Activated T-helper 1 cell treated with Interleukin-2 at 50 U/mL for 16 hours (primary cell): Measurements from ENCODE around the gene CFAP107.

Experiments used
- DNase-seq: peaks from one replicate; pipeline ENCODE4 v3.0.0-alpha.2; 2020; ENCODE audit warnings: low read depth

The CFAP107 gene

DNA sequence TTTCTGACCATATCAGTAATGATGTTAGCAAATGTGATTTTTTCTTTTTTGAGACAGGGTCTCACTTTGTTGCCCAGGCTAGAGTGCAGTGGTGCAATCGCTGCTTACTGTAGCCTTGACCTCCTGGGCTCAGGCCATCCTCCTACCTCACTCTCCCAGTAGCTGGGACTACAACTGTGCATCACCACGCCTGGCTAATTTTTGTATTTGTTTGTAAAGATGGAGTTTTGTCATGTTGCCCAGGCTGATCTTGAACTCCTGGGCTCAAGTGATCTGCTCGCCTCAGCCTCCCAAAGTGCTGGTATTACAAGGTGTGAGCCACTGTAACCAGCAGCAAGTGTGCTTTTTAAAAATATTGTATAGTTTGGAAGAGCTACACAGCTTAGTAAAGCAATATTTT lies 4.1 kb upstream of the CFAP107 start:
- no peak for DNase-seq

DNA sequence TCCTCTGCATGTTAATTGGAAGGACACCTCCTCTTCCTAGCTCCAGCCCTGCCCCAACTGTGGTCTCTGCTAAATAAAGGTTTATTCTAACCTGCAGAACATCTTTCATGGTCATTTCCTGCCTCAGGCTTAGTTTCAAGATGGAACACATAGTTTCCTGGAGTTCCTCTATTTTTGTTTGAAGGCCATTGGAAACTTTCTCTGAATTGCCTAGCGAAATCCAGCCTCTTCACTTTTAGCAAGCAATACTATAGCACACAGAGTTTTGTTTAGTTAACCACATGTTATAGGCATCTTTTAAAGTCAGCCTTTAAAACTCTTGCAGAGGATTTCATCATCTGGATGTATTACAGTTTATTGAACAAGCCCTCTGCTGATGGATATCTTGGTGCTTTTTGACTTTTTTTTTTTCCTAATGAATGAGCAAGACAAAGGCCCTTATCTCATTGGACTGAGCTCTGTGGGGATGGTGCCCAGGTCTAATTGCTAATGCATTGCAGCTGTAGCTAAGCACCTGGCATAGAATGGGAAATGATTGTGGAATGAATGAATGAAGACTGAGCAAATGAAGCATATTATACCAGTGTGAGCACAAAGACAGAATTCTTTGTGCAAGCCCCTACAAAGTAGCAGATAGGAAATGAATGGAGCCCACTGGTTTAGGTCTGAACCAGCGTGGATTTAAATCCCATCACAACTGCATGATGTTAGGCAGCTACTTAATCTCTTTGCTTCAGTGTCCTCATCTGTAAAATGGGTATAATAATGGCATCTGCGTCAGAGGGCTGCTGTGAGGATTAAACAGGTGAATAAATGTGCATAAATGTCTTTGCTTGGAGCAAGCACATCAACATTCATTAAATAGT lies 641 bp upstream of the CFAP107 start:
- DNase-seq: no peak

DNA sequence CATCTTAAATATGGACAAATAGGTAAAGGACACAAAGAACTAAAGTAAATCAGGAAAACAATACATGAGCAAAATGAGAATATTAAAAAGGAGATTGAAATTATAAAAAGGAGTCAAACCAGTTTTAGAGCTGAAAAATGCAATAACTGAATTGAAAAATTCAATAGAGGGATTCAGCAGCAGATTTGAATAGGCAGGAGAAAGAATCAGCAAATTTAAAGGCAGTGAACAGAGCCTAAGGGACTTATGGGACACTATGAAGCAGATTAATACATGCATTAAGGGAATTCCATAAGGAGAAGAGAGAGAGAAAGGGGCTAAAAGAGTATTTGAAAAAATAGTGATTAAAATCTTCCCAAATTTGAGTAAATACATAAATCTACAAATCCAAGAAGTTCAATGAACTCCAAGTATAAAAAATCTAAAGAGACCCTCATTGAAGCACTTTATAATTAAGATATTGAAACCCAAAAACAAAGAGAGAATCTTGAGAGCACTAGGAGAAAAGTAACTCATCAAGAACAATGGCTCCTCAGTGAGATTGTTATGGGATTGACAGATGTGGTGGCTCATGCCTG lies 2.9 kb downstream of the CFAP107 start:
- no peak for DNase-seq

DNA sequence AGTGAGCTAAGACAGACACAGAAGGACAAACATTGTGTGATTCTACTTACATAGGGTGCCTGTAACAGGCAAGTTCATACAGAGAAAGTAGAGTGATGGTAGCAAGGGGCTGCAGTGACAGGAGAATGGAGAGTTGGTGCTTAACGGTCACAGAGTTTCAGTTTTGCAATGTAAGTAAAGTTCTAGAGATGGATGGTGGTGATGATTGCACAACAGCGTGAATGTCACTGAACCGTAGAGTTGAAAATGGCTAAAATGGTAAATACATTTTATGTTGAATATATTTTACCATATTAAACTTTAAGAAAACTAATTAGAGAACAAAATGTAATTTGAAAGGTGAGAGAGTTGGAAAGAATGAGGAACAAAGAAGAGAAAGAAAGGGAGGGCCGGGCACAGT lies 8.7 kb downstream of the CFAP107 start:
- DNase-seq: no peak

DNA sequence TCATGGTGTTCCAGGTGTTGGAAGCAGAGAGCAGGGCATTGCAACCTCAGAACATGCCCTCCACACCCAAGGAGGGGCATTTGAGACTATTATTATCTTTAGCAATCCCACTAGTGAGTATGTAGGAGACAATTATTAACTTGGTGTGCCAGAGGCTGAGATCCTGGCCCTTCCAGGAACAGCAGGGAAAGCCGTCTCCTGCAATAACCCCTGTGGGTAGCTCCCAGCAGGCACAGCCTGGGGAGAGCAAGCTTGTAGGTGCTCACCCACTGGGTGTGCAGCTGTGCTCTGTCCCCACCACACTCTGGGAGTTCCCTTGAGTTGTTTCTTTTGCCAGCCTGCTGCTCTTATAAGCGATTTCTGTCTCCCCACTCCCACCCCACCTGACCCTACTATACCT lies 10.3 kb downstream of the CFAP107 start:
- DNase-seq: no peak

DNA sequence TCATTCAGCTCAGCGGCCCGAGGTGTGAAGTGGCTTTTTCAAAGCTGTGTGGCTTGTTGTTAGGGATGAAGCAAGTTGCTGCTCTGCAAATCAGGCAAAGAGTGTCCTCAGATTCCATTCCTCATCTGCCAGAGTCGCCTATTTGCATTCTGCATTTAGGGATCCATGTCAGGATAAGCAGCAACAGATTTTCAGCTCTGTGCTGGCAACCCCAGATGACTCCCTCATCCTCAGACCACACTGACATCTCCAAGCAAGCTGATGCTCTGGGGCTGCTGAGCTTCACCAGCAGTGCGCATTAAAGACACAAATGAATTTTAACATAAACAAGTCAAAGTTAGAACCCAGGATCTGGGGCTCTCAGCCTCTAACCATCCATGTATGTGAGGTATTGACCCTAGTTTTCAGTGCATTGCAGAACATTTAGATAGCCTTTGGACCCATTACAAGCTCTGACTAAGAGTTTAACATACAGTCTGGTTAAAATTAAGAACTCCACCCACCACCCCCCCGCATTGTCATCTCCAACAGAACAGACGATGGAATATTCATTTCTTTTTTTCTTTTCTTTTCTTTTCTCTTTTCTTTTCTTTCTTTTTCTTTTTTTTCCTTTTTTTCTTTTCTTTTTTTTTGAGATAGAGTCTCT lies 10.9 kb downstream of the CFAP107 start:
- DNase-seq: no peak

DNA sequence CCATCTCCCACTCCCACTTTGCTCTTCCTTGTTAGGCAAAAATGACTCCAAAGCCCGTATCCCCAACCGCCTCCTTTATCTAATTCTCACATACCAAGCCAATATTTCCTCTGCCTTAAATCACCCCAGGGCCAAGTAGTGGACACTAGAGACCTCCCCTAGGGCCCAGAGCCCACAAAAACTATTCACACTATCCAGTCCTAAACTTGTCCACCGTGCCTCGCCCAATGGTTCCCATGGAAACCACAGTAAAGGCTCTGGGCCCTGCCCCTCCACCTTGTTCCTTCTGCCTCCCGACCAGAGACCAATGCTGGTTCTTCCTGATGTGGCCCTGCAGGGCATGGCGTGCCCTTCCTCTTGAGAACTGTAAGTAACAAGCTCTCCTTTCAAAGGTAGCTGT lies 11.8 kb downstream of the CFAP107 start:
- DNase-seq: no peak

DNA sequence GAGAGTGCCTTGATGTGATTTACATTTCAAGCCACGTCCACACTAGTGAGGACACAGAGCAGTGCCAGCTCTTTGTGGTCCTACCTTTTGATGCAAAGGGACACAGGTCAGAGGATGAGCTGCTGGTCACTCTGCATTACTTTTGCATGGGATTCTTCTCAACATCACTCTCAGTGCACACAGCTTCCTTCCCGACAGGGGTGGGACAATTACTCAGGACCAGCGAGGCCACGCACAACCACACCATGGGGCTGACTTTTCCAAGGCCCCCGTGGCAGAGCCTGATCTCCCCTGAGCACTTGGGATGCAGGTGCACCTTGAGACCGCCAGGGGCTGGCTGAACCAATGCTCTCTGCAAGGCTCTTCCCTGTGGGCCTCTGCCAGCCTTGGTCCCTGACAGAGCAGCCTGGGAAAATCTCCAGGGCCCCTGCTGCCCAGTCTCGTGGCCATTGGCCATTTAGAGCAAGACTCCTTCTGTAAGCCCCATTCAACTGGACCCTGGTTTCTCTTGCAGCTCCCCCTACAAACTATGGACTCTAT lies 14.3 kb downstream of the CFAP107 start:
- no peak for DNase-seq

DNA sequence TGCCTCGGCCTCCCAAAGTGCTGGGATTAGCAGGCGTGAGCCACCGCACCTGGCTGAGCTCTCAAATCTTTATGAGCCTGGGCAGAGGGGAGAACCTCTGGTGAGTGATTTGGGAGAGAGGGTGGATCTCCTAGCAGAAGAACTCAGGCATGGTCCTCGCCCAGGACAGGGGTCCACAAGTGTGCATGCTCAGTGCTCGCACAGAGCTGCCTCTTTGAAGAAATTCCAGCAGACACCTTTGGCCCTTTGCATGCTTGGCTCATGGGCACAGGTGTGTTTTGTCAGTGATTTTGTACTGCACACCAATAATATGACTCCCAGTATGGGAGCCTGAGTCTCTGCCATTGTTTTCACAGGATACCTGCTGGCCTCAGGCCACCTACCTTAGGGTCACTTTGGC lies 15.8 kb downstream of the CFAP107 start:
- no peak for DNase-seq

DNA sequence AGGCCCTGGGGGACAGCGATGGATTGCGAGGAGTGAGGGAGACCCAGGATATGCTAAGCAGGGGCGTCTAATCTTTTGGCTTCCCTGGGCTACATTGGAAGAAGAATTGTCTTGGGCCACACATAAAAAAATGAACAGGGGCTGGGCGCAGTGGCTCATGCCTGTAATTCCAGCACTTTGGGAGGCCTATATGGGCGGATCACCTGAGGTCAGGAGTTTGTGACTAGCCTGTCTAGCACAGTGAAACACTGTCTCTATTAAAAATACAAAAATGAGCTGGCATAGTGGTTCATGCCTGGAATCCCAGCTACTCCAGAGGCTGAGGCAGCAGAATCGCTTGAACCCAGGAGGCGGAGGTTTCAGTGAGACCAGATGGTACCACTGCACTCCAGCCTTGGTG lies 16.8 kb downstream of the CFAP107 start:
- DNase-seq: no peak

DNA sequence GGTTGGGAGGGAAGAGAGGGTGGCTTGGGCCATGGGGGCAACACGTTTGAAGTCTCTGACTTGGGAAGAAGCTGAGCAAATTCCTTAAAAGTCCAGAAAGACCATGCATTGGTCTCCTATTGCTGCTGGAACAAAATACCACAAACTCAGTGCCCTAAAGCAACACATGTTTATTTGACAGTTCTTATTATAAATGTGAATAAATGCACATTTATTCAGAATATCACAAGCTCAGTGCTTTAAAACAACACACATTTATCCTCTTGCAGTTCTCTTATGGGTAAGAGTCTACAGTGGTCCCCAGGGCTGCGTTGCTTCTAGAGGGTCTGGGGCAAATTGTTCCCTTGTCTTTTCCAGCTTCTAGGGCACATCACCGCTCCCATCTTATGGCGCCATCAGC lies 17.5 kb downstream of the CFAP107 start:
- no peak for DNase-seq

DNA sequence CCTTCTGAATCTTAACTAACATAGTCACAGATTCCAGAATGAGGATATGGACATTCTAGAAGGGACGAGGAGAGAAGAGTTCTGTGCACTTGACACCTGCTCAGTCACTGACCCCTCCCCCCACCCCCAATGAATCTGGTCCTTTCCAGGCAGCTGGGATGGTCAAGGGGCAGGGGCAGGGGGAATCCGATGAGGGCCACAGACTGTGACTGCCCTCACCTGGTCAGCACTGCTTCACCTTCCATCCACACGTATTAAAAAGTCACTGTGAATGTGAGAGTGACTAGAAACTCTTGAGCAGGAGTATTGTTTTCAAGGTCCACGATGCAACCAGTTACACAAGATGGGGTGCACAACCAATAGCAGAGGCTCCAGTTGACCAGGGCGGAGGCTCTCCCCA lies 18.0 kb downstream of the CFAP107 start:
- DNase-seq: no peak

DNA sequence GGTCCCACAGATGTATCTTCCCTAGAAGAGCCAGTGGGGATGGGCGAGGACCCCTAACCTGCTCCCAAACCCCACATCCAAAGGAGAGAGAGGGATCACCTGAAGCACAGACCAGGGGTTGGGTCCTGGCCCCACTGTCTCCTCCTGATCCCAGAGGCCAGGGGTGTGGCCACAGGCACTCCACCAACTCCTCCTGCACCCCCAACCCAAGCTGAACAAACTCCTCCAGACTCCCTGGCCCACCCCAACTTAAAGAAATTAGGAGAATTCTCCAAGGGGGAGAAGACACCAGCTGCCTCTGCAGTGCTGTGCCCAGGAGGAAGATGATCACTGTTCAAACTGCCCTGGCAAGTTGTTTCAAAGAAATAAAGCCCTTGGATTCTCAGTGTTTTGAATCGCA lies 23.0 kb downstream of the CFAP107 start:
- no peak for DNase-seq

DNA sequence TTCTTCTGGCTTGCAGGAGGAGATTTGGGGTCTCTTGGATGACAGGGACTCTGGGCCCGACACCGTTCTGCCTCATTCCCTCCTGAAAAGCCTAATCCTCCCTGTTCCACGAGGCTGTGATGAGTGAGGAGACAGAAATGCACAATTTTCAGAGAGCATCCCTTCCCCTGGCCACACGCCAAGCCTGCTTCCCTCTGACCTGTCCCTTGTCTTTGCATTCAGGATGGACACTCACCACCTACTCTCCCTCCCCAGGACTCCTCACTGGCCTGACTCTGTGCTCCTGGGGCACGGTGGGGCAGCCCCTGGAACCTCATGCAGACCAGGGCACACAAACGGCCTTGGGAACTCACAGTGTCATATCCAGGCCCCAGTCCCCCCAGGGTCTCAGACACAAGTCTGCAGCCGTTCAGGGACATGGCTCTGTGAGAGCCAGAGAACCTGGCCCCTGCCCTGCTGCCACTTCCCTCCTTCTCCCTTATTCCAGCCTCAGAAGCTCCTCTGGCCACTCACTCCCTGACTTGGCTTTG lies 24.0 kb downstream of the CFAP107 start:
- no peak for DNase-seq

DNA sequence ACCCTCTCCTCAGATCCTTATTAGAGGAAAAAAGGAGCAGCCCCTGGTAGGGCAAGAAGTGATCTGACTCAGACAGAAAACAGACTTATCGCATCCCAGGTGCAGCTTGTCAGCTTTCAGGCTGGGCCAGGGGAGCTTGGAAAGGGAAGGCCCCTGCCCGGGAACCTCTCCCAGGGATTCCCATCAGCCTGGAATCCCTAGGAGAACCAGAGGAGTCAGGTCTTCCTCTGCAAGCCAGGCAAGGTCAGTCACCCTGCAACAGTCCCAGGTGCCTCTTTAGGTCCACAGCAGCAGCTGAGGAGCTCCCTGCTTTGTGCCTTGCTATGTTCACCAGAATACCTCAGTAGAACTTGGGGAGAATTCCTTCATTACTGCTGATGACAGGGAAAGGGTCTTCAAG lies 24.6 kb downstream of the CFAP107 start:
- no peak for DNase-seq

DNA sequence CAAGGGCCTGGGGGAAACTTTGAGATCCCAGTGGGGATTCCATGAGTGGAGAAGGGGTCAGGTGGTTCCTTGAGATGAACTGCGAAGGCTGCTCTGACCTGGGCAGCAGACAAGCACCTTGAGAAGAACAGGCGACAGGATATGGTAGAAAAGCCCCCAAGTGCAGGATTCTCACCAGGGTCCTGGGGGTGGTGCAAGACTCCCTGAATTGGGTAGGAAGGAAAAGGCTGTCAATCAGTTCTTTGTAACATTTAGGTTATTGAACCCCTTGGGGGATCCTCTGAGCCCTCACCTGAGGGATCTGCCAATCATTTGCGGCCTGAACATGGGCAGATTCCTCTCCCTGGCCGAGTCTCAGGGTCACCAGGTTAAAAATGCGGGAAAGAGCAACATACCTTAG lies 25.2 kb downstream of the CFAP107 start:
- no peak for DNase-seq

DNA sequence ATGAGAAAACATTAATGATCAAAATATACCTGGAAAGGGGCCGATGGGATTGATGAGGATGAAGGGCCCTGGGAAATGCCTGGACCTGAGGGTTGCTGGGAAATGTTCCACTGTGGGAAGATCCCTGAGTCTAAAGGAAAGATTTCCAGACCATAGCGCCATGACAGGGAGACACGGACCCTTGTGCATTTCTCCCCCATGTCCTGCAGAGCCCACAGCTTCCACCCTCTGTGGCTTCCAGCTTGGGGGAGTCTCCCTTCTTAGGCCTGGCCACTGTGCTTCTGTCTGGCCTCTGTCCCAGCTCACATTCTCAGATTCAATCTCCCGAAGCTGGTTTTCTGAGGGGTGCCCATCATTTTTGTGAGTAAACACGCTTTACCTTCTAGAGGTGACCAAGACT lies 26.5 kb downstream of the CFAP107 start:
- DNase-seq: no peak

DNA sequence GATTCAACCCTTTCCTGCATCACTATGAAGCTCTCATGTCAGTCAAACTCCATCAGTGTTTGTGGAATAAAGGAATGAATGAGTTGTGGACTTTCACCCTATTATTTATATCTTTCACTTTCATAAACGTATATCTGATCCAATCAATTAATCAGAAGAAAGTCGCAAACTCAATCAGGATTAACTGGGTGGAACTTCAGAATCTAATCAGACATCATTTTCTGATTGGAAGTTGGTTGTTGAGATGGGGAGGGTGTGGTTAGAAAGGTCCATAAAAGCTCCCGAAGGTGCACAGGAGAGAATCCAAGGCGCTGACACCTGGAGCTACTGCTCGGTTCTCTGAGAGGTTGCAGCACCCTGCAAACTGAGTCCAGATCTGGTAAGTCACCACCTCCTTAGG lies 27.4 kb downstream of the CFAP107 start, which contains the start of gene PRAMEF12:
Gene PRAMEF12, plus strand, starts transcription at position 301 of the 400 bp plus-strand sequence. CDS start 1,130 bp downstream, outside the sequence.
- no peak for DNase-seq

DNA sequence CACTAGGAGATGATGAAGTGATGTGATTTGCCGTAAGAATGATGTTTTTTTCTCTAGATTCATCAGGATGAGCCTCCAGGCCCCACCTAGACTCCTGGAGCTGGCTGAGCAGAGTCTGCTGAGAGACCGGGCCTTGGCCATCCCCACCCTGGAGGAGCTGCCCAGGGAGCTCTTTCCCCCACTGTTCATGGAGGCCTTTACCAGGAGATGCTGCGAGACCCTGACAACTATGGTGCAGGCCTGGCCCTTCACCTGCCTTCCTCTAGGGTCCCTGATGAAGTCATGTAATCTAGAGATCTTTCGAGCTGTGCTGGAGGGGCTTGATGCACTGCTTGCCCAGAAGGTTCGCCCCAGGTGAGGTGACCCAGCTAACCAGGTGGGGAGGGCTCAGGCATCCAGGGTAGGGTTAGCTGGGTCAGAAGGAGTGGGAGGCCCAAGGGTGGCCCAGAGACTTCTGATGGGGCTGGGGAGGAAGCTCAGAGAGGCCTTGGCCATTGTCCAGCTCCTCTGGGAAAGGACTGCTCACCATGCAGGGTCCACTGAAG lies 28.9 kb downstream of the CFAP107 start:
- DNase-seq: no peak

DNA sequence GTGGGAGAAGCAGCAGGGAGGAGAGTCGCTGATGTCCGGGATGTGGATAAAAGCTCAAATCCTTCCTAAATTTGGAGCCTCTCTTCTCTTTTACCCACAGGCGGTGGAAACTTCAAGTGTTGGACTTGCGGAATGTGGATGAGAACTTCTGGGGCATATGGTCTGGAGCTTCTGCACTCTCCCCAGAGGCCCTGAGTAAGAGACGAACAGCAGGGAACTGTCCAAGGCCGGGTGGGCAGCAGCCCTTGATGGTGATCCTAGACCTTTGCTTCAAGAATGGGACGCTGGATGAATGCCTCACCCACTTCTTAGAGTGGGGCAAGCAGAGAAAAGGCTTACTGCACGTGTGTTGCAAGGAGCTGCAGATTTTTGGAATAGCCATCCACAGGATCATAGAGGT lies 29.4 kb downstream of the CFAP107 start:
- DNase-seq: no peak

DNA sequence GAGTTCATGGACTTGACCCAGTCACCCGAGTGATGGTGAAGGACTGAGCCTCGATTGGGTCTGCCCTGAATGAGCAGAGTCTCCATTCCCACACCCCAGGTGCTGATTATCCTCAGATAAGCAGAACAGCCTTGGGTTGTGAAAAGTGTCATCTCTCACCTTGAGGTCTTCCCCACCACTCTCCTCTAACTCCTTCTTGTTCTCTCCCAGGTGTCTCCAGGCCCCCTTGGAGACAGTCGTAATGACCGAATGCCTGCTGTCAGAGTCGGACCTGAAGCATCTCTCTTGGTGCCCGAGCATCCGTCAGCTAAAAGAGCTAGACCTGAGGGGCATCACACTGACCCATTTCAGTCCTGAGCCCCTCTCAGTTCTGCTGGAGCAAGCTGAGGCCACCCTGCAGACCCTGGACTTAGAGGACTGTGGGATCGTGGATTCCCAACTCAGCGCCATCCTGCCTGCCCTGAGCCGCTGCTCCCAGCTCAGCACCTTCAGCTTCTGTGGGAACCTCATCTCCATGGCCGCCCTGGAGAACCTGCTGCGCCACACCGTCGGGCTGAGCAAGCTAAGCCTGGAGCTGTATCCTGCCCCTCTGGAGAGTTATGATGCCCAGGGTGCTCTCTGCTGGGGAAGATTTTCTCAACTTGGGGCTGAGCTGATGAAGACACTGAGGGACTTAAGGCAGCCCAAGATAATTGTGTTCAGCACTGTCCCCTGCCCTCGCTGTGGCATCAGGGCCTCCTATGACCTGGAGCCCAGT lies 31.0 kb downstream of the CFAP107 start:
- no peak for DNase-seq

DNA sequence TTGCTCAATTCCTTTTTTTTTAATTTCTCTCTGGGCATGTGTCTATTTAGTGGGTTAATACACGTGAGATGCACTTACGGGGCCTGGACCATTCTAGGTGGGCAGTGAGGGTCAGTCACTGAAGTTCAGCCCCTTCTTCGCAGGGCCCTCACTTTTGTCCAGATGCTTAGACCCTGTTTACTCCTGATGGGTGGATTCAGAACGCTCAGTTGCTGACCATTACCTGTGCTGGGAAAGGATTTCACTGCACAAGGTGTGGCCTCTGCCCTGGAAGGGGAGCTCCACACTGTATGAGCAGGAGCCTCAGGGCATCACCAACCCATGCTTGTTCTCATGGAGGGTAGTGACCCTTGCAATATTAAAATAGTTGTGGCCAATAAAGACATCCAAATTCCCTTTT lies 32.1 kb downstream of the CFAP107 start:
- DNase-seq: no peak
